C4-2B (cell line): Measurements from ENCODE around the gene MSL3.

Experiments
- CTCF ChIP-seq: fragments of 450-650 bp; conservative IDR thresholded peaks from 2 replicates; pipeline ENCODE4 v1.5.1; 2017; ENCODE audit warnings: mild to moderate bottlenecking
- ZFX ChIP-seq: fragments of 450-650 bp; IDR thresholded peaks from 2 replicates; pipeline ENCODE4 v1.6.1; 2017

GRCh38 chrX:11768039-11768438, 10.0 kb downstream of the MSL3 start:
- TF ChIP-seq CTCF (no peak), ZFX (no peak)
